Germinal center (tissue), 1 donor: Measurements from ENCODE around the gene GCC1.

Source experiments
- DNase-seq: peaks from one replicate; pipeline ENCODE4 v3.0.0; 2012; ENCODE audit warnings: mixed read lengths, low spot score

Gene GCC1

GRCh38 chr7:127536394-127536691 lies 49.1 kb downstream of the GCC1 start:
- DNase-seq: no peak

GRCh38 chr7:127535546-127536393 lies 49.6 kb downstream of the GCC1 start:
- DNase-seq: no peak

GRCh38 chr7:127534636-127535035 lies 50.8 kb downstream of the GCC1 start:
- no peak for DNase-seq

- DNase-seq: no peak
Measured at GRCh38 chr7:127532736-127533135, 52.7 kb downstream of the GCC1 start.

- DNase-seq: no peak
Measured at GRCh38 chr7:127532151-127532550, 53.2 kb downstream of the GCC1 start.
